22Rv1 (cell line): ENCODE measurements around the gene CDK14.
A peak's percentile ranks its signal among the peaks of the same experiment; 100 is the strongest.

Source experiments
- CTCF ChIP-seq: fragments of 450-650 bp; IDR thresholded peaks from 2 replicates; pipeline ENCODE4 v1.5.1; 2017; ENCODE audit warnings: mild to moderate bottlenecking
- ZFX ChIP-seq: fragments of 450-650 bp; IDR thresholded peaks from 2 replicates; pipeline ENCODE4 v1.6.1; 2017; ENCODE audit warnings: antibody characterized with exemption, borderline replicate concordance

GRCh38 chr7:90763108-90763507 is 167.0 kb downstream of the CDK14 start:
- TF ChIP-seq CTCF (0 out of 2 replicates have a peak, but pooled peaks have one; percentile 9), ZFX (no peak)
